Stimulated activated CD4-positive, alpha-beta T cell treated with anti-CD3 and anti-CD28 coated beads, Interleukin-4, amount 100 ng/mL, for 48 hours (primary cell): Measurements from ENCODE around the gene HSBP1.

Source experiments
- DNase-seq, 2 donors: peaks; one replicate each; pipeline ENCODE4 v3.0.0-alpha.2; 2020; ENCODE audit warnings: low read depth in 2 of 2

Gene HSBP1

DNA sequence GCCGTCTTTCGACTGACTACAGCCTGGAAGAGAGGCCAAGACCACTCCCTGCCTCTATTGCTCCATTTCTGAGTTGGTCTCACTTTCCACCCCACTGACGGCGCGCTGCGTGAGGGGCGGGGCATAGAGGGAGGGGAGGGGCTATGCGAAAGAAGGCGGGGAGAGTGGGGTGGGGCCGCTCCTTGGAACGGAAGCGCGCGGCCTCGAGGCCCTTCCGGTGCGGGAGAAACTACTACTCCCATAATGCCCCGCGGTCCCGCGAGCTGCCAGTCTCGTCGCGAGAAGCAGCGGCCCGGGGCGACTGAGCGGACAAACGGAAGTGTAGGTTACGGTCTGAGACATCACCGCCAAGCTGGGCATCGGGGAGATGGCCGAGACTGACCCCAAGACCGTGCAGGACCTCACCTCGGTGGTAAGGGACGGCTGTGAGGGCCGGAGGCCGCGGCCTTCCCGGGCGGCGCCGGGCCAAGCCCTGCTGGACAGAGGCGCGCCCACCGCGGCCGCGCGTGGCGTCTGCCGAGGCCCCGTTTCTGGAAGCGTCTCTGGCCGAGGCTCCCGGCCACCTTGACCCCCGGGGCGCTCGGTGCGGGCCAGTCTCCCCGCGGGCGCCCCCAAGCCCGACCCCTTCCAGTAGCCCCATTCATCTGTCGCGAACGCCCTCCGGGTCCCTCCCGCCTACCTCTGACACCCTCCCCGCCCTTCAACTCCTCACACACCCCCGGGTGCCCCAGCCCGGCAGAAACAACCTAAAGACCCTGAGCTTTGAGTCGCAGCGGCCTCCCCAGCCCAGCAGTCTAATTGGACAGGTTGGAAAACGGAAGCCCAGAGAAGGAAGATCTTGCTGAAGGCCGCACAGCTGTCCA lies at the start of gene HSBP1:
Gene HSBP1 (plus strand): TSS at position 269 of the 863 bp plus-strand sequence. CDS start 99 bp downstream, at position 368.
- DNase-seq, result peak; percentile 91 to 93

- no peak for DNase-seq
These were observed 45.4 kb upstream of the HSBP1 start for GRCh38 chr16:83762141-83762991.

- no peak for DNase-seq
These were observed 44.8 kb upstream of the HSBP1 start for GRCh38 chr16:83762992-83763358.

- DNase-seq, result no peak
These were observed 38.8 kb upstream of the HSBP1 start for GRCh38 chr16:83768986-83769385.

- DNase-seq, result no peak
These were observed 38.3 kb upstream of the HSBP1 start for GRCh38 chr16:83769397-83770008.

DNA sequence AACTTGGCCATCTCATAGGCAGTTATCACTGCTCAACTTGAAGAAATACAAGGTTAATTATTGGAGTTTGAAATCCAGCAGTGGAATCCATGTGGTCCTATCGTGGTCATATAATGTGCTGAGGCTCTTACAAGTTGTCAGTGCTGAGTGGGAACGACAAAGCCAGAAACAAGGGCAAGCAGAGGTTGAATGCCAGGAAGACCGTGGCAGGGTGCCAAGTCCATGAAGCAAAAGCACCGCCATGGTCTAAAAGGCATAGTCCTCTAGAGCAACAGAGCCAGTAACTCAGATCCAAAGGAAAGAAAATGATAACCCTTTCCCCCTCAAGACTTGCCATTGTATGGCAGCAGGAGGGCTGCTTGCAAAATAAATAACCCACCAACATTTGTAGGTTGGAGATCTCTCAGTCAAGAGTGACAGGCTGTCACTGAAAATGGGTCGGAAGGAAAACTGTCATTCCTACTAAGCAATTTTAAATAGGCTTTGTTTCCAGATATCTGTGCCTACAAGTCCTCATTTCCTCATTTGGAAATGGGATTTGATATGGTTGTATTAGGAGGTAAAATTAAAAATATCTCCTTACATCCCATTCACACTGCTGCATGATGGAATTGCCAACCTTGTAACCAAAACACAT lies 36.4 kb upstream of the HSBP1 start:
- no peak for DNase-seq

DNA sequence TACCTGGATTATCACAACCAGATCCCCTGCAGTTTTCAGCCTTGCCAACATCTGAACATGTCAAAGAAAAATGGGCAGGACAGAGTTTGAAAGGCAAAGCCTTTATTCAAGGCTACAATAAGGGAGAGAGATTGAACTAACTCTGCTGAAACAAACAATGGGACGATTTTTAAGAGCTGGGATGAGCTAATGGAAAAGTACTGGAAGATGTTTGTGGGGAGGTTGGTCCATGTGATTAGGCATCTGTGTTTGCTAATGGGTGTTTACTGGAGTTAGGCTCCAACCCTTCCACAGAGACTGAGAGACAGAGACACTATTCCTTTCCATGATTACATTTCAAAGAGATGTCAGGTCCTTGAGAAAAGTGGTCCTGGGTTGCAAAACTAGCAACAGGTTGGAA lies 35.0 kb upstream of the HSBP1 start:
- DNase-seq, result no peak

DNA sequence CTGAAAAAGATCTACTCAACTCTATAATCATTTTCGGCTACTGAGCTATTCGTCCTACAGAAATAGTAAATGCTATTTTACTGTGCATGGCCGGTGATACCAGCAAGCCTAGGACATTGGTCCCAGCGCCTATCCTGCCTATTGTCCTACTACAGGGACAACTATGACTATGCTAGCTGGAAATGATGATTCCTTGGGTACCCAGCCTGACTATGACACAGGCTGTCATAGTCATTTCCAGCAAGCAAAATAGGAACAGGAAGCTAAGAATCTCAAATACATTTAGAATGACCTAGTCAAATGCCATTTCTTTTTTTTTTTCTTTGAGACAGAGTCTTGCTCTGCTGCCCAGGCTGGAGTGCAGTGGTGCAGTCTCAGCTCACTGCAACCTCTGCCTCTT lies 33.7 kb upstream of the HSBP1 start:
- DNase-seq, result no peak

DNA sequence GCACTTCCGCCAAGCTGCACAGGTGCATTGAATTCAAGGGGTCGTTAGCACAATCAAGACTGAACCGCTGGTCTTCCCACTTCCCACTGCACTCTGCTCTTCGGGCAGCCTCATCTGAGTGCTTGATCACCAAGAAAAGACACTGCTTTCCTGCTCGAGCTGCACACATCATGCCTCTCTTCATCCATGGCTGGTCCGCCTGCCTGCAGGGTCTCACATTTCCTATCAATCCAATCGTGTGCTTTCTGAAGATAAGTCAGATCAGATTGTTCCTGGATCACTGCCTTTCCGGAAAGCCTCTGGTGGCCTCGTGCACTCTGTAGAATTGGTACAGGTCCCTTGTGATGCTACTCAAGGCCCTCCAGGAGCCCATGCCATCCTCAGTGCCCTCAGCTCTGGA lies 30.8 kb upstream of the HSBP1 start:
- no peak for DNase-seq

GRCh38 chr16:83779886-83780285 lies 27.9 kb upstream of the HSBP1 start:
- DNase-seq, result no peak

DNA sequence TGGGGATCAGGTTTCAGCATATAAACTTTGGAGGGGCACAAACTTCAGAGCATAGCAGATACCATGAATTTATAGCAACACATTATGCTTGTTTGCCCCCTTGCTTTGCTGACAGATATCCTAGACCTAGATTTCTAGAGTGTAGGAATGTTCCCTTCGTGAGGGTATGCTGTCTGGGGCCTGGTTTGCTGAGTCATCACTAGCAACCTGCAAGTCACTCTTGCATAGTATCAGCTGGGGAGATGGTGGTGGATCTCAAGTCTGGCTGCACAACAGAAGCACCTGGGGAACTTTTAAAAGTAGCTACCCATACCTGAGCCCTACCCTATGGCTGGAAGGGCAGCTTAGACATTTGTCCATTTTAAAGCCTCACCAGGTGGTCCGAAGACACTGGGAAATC lies 22.3 kb upstream of the HSBP1 start:
- DNase-seq, result no peak

DNA sequence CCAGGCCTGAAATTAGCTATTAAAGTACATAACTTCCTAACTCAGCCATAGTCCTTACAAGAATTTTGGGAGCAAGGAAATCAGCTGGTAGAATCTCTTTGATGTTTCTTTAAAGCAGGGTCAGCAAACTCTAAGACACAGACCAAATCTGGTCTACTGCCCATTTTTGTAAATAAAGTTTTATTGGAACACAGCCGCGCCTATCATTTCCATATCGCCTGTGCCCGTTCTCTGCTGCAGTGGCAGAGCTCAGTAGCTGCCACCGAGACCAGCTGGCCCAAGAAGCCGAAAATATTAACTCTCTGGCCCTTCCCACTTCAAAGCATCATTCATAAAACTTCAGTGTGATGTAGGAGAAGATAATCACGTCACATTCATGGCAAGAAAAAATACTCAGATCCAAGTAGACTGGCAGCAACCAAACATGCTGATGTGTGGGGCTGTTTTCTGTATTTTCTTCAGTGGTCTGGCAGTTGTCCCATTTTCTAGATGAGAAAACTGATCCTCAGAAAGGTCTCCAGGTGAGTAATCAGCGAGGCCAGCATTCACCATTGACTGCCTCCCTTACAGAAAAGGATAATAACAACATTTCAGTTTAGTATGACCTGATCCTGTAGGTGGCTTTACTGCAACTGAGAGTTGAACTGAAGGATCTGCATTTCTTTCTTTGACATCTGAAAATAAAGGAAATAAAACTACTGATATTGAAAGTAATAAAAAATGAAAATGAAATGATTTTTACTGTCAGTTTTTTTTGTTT lies 18.0 kb upstream of the HSBP1 start:
- no peak for DNase-seq

GRCh38 chr16:83791916-83792315 lies 15.9 kb upstream of the HSBP1 start:
- DNase-seq, result no peak

DNA sequence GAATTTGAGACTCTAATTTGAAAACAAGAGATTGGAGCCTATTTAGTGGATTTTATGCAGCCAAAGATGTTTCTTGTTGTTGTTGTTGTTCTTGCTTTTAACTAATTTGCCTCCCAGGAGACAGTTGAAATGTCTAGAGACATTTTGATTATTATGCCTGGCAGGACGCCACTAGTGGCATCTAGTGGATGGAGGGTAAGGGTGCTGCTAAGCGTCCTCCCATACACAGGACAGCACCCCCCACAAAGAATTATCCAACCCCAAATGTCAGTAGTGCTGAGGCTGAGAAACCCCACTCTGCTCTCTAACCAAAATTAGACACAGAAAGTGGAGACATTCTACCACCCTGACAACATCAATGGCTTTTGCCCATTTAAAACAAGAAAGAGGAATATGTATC lies 15.4 kb upstream of the HSBP1 start:
- DNase-seq, result no peak

GRCh38 chr16:83793179-83793578 lies 14.6 kb upstream of the HSBP1 start:
- no peak for DNase-seq

- no peak for DNase-seq
These were observed 12.8 kb upstream of the HSBP1 start for GRCh38 chr16:83794860-83795554.

DNA sequence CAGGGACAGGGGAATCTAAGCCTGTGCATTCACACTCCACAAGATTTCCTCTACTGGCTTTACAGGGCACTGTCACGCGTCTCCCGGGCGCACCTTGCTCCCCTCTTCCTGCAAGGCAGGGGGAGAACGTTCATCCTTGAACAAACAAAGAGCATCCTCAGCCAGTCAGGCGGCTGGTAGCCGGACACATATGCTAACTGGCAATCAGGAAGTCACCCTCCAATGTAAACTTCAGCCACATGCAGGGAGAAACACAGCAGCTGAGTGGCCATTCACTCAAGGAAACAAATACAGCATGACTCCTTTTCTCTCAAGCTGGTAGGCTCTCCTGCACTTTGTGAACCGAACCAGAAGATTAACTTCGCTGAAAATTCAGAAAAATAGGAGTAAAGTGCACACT lies 10.8 kb upstream of the HSBP1 start:
- DNase-seq, result no peak

GRCh38 chr16:83799336-83799735 lies 8.4 kb upstream of the HSBP1 start:
- no peak for DNase-seq

DNA sequence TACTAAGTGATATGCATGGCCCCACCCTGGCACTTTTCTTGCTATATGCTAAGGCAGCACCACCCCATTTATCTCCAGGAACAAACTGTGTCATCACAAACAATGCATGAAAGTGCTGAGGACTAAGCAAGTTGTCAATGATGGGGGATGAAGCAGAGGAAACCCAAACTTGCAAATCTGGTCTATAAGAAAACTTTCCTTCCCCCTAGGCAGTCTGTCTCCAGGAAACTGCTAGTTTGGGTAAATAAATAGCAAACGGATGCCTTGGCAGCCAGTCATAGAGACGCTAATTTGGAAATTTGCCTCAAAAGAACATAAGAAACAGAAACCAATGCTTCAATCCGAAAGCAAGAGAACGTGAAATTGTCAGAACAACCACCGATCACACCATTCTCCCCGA lies 5.6 kb upstream of the HSBP1 start:
- DNase-seq, result no peak

DNA sequence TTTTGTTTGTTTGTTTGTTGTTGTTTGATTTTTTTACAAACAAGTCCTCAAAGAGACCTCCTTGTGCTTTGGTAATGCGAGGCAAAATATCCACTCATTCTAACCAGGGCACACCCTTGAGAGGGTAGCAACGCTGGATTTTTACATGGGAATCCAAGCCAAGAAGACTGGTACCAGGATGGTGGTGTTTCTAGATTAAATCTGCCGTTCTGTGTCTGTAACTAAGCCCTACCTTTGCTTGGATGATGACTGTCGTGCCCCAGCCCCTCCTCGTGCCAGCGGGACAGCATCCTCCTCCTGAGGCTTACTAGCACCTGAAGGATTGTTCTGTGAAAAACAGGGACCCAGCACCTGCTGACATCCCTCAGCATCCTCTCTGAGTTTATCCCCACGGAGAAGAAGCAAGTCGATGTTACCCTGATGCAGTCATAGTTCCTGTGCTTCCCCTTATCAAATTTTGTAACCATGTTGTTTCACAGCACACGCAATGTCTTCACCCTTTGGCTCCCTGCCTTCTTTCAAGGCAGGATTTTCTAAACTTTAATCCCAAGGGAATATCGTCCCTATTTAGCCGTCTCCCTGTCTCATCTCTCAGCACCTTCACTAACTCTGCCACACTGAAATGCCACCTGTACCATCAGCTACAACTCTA lies 5.1 kb upstream of the HSBP1 start:
- DNase-seq, result no peak
